Astrocyte (in vitro differentiated cells and primary cell): Measurements from ENCODE around the gene BFSP2. TPM values are rescaled to one million over a fixed set of nuclear protein-coding genes. Genes with fewer than 3 reads are reported as not detected.
A peak's percentile ranks its signal among the peaks of the same experiment; 100 is the strongest.

Source experiments
- DNase-seq: peaks from one replicate; pipeline ENCODE4 v3.0.0-alpha.2; 2010; ENCODE audit warnings: low read depth
- FAIRE-seq: peaks from 2 replicates; lab custom pipeline; 2011; peaks lifted over from hg19 to GRCh38; lab: Jason Lieb, UNC
- H2AFZ ChIP-seq: 2 replicates; pipeline ENCODE4 v1.6.0; 2012; ENCODE audit warnings: low read depth, low read length, inconsistent platforms
- H3K27ac ChIP-seq: 2 replicates; pipeline ENCODE4 v1.5.1; 2011; ENCODE audit warnings: low read depth, low read length, inconsistent platforms
- H3K27me3 ChIP-seq: 2 replicates; pipeline ENCODE4 v1.6.0; 2011; ENCODE audit warnings: low read length, inconsistent platforms; ENCODE audit not compliant: insufficient read depth
- H3K36me3 ChIP-seq: 2 replicates; pipeline ENCODE4 v1.5.1; 2011; ENCODE audit warnings: low read length, inconsistent platforms; ENCODE audit not compliant: insufficient read depth
- H3K4me1 ChIP-seq: 2 replicates; pipeline ENCODE4 v1.5.1; 2011; ENCODE audit warnings: low read length, inconsistent platforms; ENCODE audit not compliant: insufficient read depth
- H3K4me2 ChIP-seq: 2 replicates; pipeline ENCODE4 v1.6.0; 2012; ENCODE audit warnings: low read length, inconsistent platforms
- H3K4me3 ChIP-seq: 2 replicates; pipeline ENCODE4 v1.5.1; 2011; ENCODE audit warnings: low read depth, mild to moderate bottlenecking, low read length, inconsistent platforms; ENCODE audit not compliant: insufficient read depth
- H3K79me2 ChIP-seq: 2 replicates; pipeline ENCODE4 v1.6.0; 2012; ENCODE audit warnings: mild to moderate bottlenecking, low read length, inconsistent platforms; ENCODE audit not compliant: insufficient read depth
- H3K9ac ChIP-seq: 2 replicates; pipeline ENCODE4 v1.6.0; 2012; ENCODE audit warnings: mild to moderate bottlenecking, low read length, inconsistent platforms
- H3K9me3 ChIP-seq: 2 replicates; pipeline ENCODE4 v1.5.1; 2012; ENCODE audit warnings: low read depth, mild to moderate bottlenecking, low read length, inconsistent platforms; ENCODE audit not compliant: insufficient read depth
- H4K20me1 ChIP-seq: 2 replicates; pipeline ENCODE4 v1.6.0; 2012; ENCODE audit warnings: low read length, inconsistent platforms; ENCODE audit not compliant: insufficient read depth
- H3K27ac Mint-ChIP-seq: one replicate; pipeline ENCODE4 v1.8.0; 2021; ENCODE audit warnings: mild to moderate bottlenecking, mixed read lengths; ENCODE audit not compliant: unreplicated experiment
- H3K27me3 Mint-ChIP-seq: one replicate; pipeline ENCODE4 v1.8.0; 2021; ENCODE audit warnings: low read depth, mixed read lengths; ENCODE audit not compliant: unreplicated experiment
- H3K36me3 Mint-ChIP-seq: one replicate; pipeline ENCODE4 v1.8.0; 2021; ENCODE audit warnings: low read depth, mixed read lengths; ENCODE audit not compliant: unreplicated experiment
- H3K4me1 Mint-ChIP-seq: one replicate; pipeline ENCODE4 v1.8.0; 2021; ENCODE audit warnings: low read depth, mixed read lengths; ENCODE audit not compliant: unreplicated experiment
- H3K4me3 Mint-ChIP-seq: one replicate; pipeline ENCODE4 v1.8.0; 2021; ENCODE audit warnings: mild to moderate bottlenecking, moderate library complexity, mixed read lengths; ENCODE audit not compliant: unreplicated experiment
- H3K9me3 Mint-ChIP-seq: one replicate; pipeline ENCODE4 v1.8.0; 2021; ENCODE audit warnings: mild to moderate bottlenecking, mixed read lengths; ENCODE audit not compliant: unreplicated experiment
- EZH2 ChIP-seq: IDR thresholded peaks from 2 replicates; pipeline ENCODE4 v1.6.1; 2012; ENCODE audit warnings: mild to moderate bottlenecking, low read length, inconsistent platforms; ENCODE audit not compliant: insufficient read depth
- total RNA-seq: library from RNA; stranded (reverse); gene quantifications from 2 replicates; pipeline ENCODE4 v1.2.1, GENCODE V29; 2021
- TF ChIP-seq, protein P1 (sequence below): IDR thresholded peaks from 2 replicates; pipeline ENCODE4 v1.5.1; 2011; ENCODE audit warnings: low read depth, mild to moderate bottlenecking, inconsistent platforms, low read length, moderate library complexity; ENCODE audit not compliant: insufficient read depth

BFSP2 gene
- total RNA-seq, 1 donor from 2014 or later: not detected

DNA sequence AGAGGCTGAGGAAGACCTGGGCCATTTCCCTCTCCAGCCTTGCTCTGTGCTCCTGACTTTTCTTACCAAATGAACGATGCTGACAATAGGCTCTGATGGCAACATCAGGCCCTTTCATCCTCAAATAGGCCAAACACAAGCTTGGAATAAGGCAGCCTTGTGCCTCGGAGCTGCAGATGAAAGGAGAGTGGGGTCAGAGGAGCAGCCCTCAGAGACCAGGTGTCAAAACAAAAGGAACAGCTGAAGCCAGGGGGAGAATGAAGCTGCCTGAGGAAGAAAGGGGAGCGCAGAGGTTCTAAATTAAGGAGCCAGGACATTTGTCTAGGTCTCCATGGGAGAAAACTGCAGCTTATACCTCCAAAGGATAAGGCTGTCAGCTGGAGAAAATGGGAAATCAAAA lies 5.1 kb downstream of the BFSP2 start:
- H2AFZ ChIP-seq: no peak overlapping the region
- no peak for DNase-seq
- no peak overlapping the region for H3K27ac Mint-ChIP-seq
- no peak overlapping the region for H3K4me3 ChIP-seq
- TF ChIP-seq, protein P1, sequence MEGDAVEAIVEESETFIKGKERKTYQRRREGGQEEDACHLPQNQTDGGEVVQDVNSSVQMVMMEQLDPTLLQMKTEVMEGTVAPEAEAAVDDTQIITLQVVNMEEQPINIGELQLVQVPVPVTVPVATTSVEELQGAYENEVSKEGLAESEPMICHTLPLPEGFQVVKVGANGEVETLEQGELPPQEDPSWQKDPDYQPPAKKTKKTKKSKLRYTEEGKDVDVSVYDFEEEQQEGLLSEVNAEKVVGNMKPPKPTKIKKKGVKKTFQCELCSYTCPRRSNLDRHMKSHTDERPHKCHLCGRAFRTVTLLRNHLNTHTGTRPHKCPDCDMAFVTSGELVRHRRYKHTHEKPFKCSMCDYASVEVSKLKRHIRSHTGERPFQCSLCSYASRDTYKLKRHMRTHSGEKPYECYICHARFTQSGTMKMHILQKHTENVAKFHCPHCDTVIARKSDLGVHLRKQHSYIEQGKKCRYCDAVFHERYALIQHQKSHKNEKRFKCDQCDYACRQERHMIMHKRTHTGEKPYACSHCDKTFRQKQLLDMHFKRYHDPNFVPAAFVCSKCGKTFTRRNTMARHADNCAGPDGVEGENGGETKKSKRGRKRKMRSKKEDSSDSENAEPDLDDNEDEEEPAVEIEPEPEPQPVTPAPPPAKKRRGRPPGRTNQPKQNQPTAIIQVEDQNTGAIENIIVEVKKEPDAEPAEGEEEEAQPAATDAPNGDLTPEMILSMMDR: no peak
- TF ChIP-seq EZH2: no peak
- H3K27me3 ChIP-seq: no peaks in the 10 kb centered on the region
- no peak overlapping the region for H3K9ac ChIP-seq
- H3K4me1 ChIP-seq: no peaks in the 10 kb centered on the region
- H4K20me1 ChIP-seq: no peaks in the 10 kb centered on the region
- no peaks in the 10 kb centered on the region for H3K9me3 ChIP-seq
- H3K36me3 ChIP-seq: no peaks in the 10 kb centered on the region
- no peak overlapping the region for H3K4me2 ChIP-seq
- H3K27ac ChIP-seq: no peak overlapping the region
- H3K9me3 Mint-ChIP-seq: no peaks in the 10 kb centered on the region
- peaks cover 3% of the 10 kb centered on the region for H3K27me3 Mint-ChIP-seq
- H3K4me3 Mint-ChIP-seq: no peak overlapping the region
- FAIRE-seq: no peak
- no peaks in the 10 kb centered on the region for H3K79me2 ChIP-seq
- H3K4me1 Mint-ChIP-seq: peaks cover 21% of the 10 kb centered on the region
- no peaks in the 10 kb centered on the region for H3K36me3 Mint-ChIP-seq

DNA sequence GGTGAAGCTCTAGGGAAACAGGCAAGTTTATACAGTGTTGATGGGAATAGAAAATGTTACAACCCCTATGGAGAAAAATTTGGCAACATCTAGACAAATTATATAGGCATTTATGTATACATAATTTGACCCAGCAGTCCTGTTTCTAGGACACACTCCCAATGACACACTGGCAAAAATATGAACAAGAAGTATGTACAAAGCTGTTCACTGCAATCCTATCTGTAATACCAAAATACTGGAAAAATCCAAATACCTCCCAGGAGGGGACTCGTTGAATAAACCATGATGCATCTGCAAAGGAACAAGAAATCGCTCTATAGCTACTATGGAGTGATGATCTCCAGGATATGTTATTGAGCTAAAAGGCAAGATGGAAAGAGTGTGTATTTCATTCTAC lies 8.5 kb downstream of the BFSP2 start:
- no peaks in the 10 kb centered on the region for H3K9me3 ChIP-seq
- peak overlapping the region; percentile 7 for H3K27ac Mint-ChIP-seq
- no peak overlapping the region for H3K4me3 Mint-ChIP-seq
- FAIRE-seq (peak; percentile 49), DNase-seq (no peak)
- H3K4me3 ChIP-seq: no peak overlapping the region
- H3K36me3 ChIP-seq: no peaks in the 10 kb centered on the region
- H3K4me2 ChIP-seq: peak overlapping the region; percentile 37
- H3K27me3 ChIP-seq: no peaks in the 10 kb centered on the region
- TF ChIP-seq EZH2: no peak
- TF ChIP-seq, protein P1: no peak
- H3K4me1 Mint-ChIP-seq: peaks cover 35% of the 10 kb centered on the region
- H3K27ac ChIP-seq: no peak overlapping the region
- H3K27me3 Mint-ChIP-seq: peaks cover 3% of the 10 kb centered on the region
- no peak overlapping the region for H2AFZ ChIP-seq
- no peaks in the 10 kb centered on the region for H3K36me3 Mint-ChIP-seq
- H3K9ac ChIP-seq: no peak overlapping the region
- H3K9me3 Mint-ChIP-seq: no peaks in the 10 kb centered on the region
- no peaks in the 10 kb centered on the region for H3K4me1 ChIP-seq
- no peaks in the 10 kb centered on the region for H3K79me2 ChIP-seq
- no peaks in the 10 kb centered on the region for H4K20me1 ChIP-seq

DNA sequence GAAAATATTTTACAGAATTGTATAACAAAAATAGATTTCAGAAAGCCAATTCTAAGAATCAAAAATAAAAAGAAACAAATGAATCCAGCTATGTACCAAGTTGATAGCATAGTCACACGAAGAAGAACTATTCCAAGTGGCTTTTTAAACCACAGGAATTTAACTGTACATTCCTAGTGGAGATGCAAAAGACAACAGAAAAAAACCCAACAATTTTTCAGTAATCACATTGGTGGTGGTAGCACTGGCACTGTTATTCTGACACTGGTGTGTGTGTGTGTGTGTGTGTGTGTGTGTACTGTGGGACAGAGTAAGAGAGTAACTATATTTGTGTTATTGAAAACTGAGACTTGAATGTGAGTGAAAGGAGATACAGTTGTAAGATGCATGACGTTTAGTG lies 9.1 kb downstream of the BFSP2 start:
- peaks cover 3% of the 10 kb centered on the region for H3K27me3 Mint-ChIP-seq
- peaks cover 38% of the 10 kb centered on the region for H3K4me1 Mint-ChIP-seq
- H3K27ac ChIP-seq: no peak overlapping the region
- no peaks in the 10 kb centered on the region for H3K9me3 Mint-ChIP-seq
- peak; percentile 63 for DNase-seq
- H3K4me2 ChIP-seq: peak overlapping the region; percentile 37
- no peaks in the 10 kb centered on the region for H3K36me3 ChIP-seq
- H3K4me1 ChIP-seq: no peaks in the 10 kb centered on the region
- H3K9me3 ChIP-seq: no peaks in the 10 kb centered on the region
- no peak for TF ChIP-seq EZH2
- TF ChIP-seq, protein P1: no peak
- H3K4me3 Mint-ChIP-seq: no peak overlapping the region
- peak; percentile 83 for FAIRE-seq
- no peaks in the 10 kb centered on the region for H3K36me3 Mint-ChIP-seq
- no peaks in the 10 kb centered on the region for H3K79me2 ChIP-seq
- no peak overlapping the region for H2AFZ ChIP-seq
- H3K27ac Mint-ChIP-seq: peak overlapping the region; percentile 27
- H3K9ac ChIP-seq: no peak overlapping the region
- H4K20me1 ChIP-seq: no peaks in the 10 kb centered on the region
- H3K27me3 ChIP-seq: no peaks in the 10 kb centered on the region
- H3K4me3 ChIP-seq: no peak overlapping the region
